ENCODE results near the gene TLR9.

GRCh38 chr3:52256159-52256558 lies 30.7 kb upstream of the TLR9 start:
- TF ChIP-seq, protein P1, sequence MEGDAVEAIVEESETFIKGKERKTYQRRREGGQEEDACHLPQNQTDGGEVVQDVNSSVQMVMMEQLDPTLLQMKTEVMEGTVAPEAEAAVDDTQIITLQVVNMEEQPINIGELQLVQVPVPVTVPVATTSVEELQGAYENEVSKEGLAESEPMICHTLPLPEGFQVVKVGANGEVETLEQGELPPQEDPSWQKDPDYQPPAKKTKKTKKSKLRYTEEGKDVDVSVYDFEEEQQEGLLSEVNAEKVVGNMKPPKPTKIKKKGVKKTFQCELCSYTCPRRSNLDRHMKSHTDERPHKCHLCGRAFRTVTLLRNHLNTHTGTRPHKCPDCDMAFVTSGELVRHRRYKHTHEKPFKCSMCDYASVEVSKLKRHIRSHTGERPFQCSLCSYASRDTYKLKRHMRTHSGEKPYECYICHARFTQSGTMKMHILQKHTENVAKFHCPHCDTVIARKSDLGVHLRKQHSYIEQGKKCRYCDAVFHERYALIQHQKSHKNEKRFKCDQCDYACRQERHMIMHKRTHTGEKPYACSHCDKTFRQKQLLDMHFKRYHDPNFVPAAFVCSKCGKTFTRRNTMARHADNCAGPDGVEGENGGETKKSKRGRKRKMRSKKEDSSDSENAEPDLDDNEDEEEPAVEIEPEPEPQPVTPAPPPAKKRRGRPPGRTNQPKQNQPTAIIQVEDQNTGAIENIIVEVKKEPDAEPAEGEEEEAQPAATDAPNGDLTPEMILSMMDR (IDR thresholded peaks at IDR 0.05) = no peak
- no peak for TF ChIP-seq EP300 (IDR thresholded peaks at IDR 0.05)
- TF ChIP-seq POLR2AphosphoS5 (IDR thresholded peaks at IDR 0.05) = no peak

Measured in gastroesophageal sphincter (tissue), 3 donors.